ENCODE measurements around the gene WRAP73. TPM values are rescaled to one million over a fixed set of nuclear protein-coding genes. Genes with fewer than 3 reads are reported as not detected.

WRAP73 gene
- total and polyA plus RNA-seq, 9 donors, result 5.3 to 18.0 (median 15.8) TPM

GRCh38 chr1:3608154-3608553 lies 41.7 kb downstream of the WRAP73 start:
- no peak overlapping the region for H3K4me3 ChIP-seq
- H3K9me3 ChIP-seq, result no peaks in the 10 kb centered on the region
- no peak for DNase-seq
- intact Hi-C loops (cut with DNase I), result no loop called here
- no peak overlapping the region for H3K27ac ChIP-seq
- TF ChIP-seq CTCF (IDR thresholded peaks at IDR 0.05) (no peak), POLR2A (IDR thresholded peaks at IDR 0.05) (no peak), EP300 (IDR thresholded peaks at IDR 0.05) (no peak)
- WGBS, 3 donors, result 90 to 95% (median 91%) methylated on average over 7 of the region's 7 CpGs
- H3K4me1 ChIP-seq (ENCODE audit: insufficient read depth), result peaks cover 4% of the 10 kb centered on the region
- no peaks in the 10 kb centered on the region for H3K27me3 ChIP-seq
- no peaks in the 10 kb centered on the region for H3K36me3 ChIP-seq

DNA sequence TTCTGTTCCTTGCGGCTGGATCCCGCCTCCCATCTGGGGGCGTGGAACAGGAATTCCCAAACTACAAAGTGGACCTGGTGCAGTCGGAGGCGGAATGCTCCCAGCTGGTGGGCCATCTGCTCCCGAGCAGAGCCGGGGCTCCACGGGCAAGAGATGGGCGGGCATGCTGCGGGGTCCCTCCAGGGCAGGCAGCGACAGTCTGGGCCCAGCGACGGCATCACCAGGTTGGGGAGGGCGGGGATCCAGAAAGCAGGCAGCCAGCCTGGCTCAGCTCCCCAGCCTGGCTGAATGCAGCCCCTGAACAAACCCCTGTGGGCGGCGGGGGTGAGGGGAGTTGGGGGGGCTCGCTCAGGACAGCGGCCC lies 42.2 kb downstream of the WRAP73 start:
- intact Hi-C loops (cut with DNase I), result no loop called here
- no peak for TF ChIP-seq POLR2A (IDR thresholded peaks at IDR 0.05)
- TF ChIP-seq CTCF (IDR thresholded peaks at IDR 0.05), result no peak
- TF ChIP-seq EP300 (IDR thresholded peaks at IDR 0.05), result no peak
- Histone ChIP-seq H3K4me3 (no peak overlapping the region), H3K36me3 (no peaks in the 10 kb centered on the region), H3K9me3 (no peaks in the 10 kb centered on the region), H3K4me1 (ENCODE audit: insufficient read depth) (peaks cover 4% of the 10 kb centered on the region), H3K27ac (no peak overlapping the region), H3K27me3 (no peaks in the 10 kb centered on the region)
- WGBS, 3 donors, result 70 to 82% (median 76%) methylated on average over 18 of the region's 18 CpGs
- no peak for DNase-seq

DNA sequence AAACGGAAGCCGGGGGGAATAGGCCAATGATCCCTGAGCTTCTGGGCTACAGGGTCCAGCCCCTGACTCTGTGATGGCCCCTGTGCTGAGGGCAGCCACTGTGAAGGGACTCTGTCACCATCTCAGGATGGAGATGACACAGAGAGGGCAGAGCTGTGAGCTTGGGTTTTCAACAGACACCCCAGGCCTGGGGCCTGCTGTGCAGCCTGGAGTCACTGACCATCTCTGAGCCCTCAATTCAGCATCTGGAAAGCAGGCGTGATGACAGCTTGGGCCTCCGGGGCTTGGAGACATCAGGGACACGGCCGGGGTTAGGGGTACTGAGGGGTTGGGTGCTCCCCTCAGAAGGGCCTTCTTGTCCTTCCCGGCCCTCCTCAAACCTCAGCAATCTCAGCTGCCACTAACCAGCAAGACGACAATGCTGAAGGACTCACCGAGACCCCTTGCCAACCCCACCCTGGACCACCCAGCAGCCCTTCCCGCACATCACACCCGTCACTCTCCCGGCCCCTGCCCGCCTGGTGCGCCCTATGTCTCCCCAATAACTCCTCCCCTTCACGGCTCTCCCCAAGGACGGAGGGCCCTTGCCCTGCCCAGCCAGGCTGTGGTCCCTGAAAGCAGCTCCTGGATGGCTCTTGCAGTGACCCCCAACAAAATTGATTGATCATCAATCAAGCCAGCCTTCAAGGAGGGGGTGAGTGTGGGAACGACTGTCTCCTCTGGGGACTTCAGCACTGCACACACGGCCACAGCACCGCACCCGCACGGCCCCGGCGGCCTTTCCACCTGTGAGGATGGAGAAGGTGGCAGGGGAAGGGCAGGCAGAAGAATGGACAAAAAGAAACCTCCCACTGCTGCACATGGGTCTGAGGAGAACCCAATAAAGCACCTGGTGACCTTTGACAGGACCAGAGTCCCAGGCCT lies 42.9 kb downstream of the WRAP73 start:
- Histone ChIP-seq H3K36me3 (no peaks in the 10 kb centered on the region), H3K27ac (no peak overlapping the region), H3K27me3 (no peaks in the 10 kb centered on the region), H3K9me3 (no peaks in the 10 kb centered on the region), H3K4me3 (no peak overlapping the region), H3K4me1 (ENCODE audit: insufficient read depth) (peaks cover 4% of the 10 kb centered on the region)
- intact Hi-C loops (cut with DNase I), result no loop called here
- TF ChIP-seq EP300 (IDR thresholded peaks at IDR 0.05), result no peak
- no peak for TF ChIP-seq CTCF (IDR thresholded peaks at IDR 0.05)
- no peak for TF ChIP-seq POLR2A (IDR thresholded peaks at IDR 0.05)
- WGBS, 3 donors, result 83 to 86% (median 84%) methylated on average over 23 of the region's 23 CpGs
- DNase-seq, result no peak

DNA sequence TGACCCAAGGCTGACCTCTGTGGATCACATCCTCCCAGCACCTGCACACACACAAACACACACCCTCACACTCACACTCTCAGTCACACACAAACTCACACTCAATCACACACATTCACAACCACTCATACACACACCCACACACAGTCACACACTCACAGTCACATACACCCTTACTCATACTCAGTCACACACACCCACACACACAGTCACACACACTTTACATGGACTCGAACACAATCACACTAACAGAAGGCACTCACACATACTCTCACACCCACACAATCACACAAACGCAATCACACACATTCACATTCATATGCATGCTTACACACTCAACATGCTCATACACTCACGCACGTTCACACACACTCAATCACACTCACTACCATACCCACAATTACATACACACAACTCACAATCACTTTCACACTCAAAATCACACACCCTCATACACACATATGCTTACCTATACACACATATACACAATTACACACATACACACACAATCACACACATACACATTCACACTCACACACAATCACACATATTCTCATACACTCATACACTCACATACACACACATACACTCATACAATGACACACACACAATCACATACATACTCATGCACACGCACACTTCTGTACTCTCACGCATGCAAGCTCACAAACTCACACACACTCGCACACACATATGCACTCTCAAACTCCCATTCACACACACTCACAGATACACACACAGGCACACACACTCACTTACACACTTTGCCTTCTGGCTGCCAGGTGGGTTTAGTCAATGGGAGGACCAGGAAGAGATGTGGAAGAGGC lies 44.7 kb downstream of the WRAP73 start:
- intact Hi-C loops (cut with DNase I), result no loop called here
- H3K9me3 ChIP-seq, result no peaks in the 10 kb centered on the region
- H3K4me3 ChIP-seq, result no peak overlapping the region
- no peak for DNase-seq
- no peaks in the 10 kb centered on the region for H3K27me3 ChIP-seq
- H3K27ac ChIP-seq, result no peak overlapping the region
- no peaks in the 10 kb centered on the region for H3K4me1 ChIP-seq (ENCODE audit: insufficient read depth)
- no peaks in the 10 kb centered on the region for H3K36me3 ChIP-seq
- TF ChIP-seq CTCF (IDR thresholded peaks at IDR 0.05) (no peak), EP300 (IDR thresholded peaks at IDR 0.05) (no peak), POLR2A (IDR thresholded peaks at IDR 0.05) (no peak)
- WGBS, 3 donors, result 83 to 96% (median 88%) methylated on average over 7 of the region's 7 CpGs
